GM20000 (cell line): ENCODE results near the gene TUBGCP6.

Experiments used
- DNase-seq: peaks from one replicate; pipeline ENCODE4 v3.0.0; 2012; ENCODE audit warnings: low spot score
- TF ChIP-seq, protein P1 (sequence below): IDR thresholded peaks from 2 replicates; pipeline ENCODE4 v1.5.1; 2012; ENCODE audit warnings: mild to moderate bottlenecking, control low read depth; ENCODE audit errors: extremely low read depth, missing control alignments

Gene TUBGCP6

DNA sequence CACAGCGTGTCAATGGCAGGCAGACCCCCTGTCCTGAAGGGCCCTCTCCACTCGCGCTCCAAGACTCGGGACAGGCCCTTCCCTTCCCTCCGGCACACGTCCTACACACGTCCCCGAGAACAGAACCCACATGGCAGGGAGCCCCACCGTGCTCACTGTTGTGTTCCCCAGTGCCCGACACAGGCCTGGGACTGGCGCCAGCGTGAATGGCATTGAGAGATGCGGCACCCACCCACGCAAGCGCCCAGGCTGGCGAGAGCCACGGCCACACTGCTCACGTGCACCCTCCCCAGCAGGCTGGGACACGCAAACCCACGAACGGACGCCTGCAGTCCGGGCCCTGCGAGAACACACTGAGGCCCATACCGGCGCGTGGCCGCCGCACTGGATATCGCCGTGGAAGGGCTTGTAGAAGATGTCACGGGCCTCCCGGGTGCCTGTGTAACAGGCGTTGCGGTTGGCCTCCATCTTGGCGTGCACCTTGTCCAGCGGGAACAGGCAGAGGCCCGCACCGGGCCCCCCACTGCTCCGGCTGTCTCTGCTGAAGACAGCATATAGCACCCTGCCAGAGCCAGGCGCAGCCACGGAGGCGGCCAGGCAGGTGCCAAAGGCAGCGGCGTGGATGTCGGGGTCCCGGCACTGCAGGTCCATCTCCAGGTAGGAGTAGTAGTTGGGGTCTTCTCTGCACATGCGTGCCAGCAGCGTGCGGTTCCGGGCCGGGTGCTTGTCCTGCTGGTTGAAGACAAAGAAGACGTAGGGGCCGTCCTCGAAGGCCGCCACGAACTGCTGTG is 44.5 kb upstream of the TUBGCP6 start:
- TF ChIP-seq, protein P1, sequence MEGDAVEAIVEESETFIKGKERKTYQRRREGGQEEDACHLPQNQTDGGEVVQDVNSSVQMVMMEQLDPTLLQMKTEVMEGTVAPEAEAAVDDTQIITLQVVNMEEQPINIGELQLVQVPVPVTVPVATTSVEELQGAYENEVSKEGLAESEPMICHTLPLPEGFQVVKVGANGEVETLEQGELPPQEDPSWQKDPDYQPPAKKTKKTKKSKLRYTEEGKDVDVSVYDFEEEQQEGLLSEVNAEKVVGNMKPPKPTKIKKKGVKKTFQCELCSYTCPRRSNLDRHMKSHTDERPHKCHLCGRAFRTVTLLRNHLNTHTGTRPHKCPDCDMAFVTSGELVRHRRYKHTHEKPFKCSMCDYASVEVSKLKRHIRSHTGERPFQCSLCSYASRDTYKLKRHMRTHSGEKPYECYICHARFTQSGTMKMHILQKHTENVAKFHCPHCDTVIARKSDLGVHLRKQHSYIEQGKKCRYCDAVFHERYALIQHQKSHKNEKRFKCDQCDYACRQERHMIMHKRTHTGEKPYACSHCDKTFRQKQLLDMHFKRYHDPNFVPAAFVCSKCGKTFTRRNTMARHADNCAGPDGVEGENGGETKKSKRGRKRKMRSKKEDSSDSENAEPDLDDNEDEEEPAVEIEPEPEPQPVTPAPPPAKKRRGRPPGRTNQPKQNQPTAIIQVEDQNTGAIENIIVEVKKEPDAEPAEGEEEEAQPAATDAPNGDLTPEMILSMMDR, result no peak
- no peak for DNase-seq

DNA sequence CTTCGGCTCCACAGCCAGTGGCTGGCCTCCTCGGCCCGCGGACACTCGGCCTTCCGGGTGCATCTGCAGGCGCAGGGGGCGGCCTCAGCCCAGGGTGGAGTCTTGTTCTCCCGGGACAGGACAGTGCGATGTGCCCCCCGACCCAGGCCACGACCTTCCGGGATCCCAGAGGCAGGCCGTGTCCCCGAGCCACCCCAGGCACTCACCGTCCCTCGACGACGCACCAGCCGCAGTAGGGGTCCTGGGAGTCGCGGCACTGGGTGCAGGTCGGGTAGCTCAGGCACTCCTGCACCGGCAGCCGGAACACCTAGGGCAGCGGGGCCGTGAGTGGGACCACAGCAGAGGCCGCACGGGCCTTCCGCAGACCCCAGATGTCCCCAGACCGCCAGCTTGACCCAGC is 42.9 kb upstream of the TUBGCP6 start:
- DNase-seq, result no peak
- TF ChIP-seq, protein P1, result no peak

DNA sequence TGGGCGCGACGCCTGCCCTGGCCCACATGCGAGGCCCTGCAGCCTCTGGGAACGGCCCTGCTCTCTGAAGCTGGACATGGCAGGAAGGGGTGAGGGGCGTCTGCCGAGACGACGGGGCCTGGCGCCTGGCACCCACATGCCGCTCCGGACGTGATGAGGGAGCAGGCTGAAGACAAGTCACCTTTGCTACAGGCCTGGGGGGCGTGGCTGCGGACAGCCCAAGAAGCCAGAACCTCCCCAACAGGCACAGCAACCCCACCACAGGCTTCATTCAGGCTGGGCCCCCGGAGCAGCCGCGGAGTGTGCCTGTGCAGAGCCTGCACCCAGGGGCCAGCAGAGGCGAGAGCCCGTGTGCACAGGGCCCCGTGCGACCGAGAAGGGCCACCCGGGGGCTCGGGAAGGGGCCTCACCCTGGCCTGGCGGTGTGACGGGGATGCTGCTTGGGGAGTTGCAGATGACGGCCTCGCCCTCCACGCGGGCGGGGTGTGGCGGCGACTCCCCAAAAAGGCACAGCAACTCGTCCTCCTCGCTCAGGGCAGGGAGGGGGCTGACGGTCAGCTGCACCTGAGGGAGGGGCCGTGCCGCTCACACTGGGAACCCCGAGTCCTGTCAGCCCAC is 42.0 kb upstream of the TUBGCP6 start:
- TF ChIP-seq, protein P1, result no peak
- no peak for DNase-seq

DNA sequence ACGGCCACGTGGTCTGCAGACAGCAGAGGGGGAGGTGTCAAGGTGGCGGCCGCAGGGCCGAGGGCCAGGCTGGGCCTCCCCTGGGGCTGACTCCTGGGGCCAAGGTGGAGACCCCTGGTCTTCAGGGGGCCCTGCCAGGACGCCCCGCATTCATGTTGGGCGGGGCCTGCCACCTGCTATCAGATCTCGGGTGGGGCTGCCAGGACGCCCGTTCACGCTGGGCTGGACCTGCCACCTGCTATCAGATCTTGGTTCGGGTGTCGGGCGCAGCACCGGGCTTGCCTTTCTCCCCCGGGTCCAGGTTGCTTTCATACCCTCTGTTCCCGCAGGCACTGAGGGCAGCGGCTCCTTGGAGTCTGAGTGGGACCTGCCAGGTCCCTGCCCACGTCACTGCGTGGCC is 41.5 kb upstream of the TUBGCP6 start:
- TF ChIP-seq, protein P1, result no peak
- no peak for DNase-seq

DNA sequence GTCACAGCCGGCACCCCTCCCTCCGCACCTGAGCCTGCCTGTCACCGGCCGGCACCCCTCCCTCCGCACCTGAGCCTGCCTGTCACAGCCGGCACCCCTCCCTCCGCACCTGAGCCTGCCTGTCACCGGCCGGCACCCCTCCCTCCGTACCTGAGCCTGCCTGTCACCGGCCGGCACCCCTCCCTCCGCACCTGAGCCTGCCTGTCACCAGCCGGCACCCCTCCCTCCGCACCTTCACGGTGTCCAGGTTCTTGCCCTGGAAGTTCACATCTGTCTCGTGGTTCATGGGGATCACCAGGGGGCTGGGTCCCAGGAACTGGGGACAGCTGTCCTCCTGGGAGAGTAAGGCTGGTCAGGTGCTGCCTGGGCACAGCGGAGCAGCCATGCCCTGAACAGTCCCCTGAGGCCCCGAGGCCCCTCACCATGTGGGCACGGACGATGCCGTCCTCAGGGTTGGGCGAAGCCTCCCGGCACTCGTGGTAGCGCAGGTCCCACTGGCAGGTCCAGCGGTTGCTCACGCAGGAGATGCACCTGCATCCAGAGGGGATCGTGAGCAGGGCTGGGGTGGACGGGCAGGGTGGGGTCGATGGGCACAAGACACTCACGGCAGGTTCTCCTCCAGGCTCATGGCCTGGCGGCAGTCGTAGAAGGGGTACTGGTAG is 40.9 kb upstream of the TUBGCP6 start:
- no peak for DNase-seq
- TF ChIP-seq, protein P1, result no peak

DNA sequence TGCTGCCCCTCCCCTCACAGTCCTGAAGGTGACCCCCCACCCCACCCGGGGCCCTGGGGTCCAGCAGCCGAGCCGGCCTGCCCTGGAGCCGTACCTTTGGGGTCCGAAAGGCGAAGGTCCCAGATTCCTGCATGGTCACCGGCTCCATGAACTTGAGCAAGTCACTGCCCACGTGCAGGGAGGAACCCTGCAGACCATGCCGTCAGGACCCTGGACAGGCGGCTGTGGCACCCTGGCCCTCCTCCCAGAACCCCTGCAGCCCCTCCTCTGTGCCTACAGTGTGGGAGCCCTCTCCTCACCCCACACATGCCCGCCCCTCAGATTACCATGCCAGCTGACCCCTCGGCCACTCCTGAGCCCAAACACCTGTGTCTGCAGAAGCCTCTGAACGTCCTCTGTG is 39.7 kb upstream of the TUBGCP6 start:
- DNase-seq, result no peak
- TF ChIP-seq, protein P1, result no peak

DNA sequence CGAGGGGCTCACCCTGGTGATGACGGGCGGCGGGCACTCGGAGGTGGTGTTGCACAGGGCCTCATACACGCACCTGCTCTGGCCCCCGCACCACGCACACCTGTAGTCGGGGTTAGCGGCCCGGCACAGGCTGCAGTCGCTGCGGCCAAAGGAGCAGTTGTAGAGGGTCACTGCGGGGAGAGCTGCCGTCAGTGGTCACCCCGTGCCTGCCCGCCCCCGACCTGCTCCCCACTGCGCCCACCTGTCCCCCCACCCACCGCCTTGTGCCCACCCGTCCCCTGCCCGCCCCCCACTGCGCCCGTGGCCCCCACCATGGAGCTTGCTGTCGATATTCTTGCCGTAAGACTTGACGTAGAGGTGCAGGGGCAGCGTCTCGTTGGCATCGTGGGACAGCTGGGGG is 39.0 kb upstream of the TUBGCP6 start:
- DNase-seq, result no peak

More for the DNA sequence above, 39.0 kb upstream of the TUBGCP6 start:
- TF ChIP-seq, protein P1, result no peak
